HEK293 (cell line): Measurements from ENCODE around the gene PKLR.

Experiments used
- CTCF ChIA-PET: fragments of 350-600 bp; formaldehyde crosslinking; extraction: SDS; loops from one replicate; lab custom pipeline; 2021; ENCODE audit warnings: antibody characterized with exemption; lab: Yijun Ruan, JAX
- POLR2A ChIA-PET: fragments of 300-600 bp; formaldehyde crosslinking; extraction: SDS; loops from one replicate; lab custom pipeline; 2020; ENCODE audit warnings: antibody characterized with exemption, inconsistent platforms; lab: Yijun Ruan, JAX
- H3K27ac ChIP-seq: fragments of 200-500 bp; sonication (Bioruptor generic); 2 replicates; pipeline ENCODE4 v1.5.1; 2014; ENCODE audit warnings: low read depth, low read length, control low read depth, inconsistent platforms; ENCODE audit errors: extremely low read depth
- H3K36me3 ChIP-seq, 2 experiments: fragments of 200-500 bp in 1 of 2; sonication (Bioruptor generic) in 1 of 2; 1 replicate in 1 of 2; 2 replicates in 1 of 2; pipeline ENCODE4 v1.5.1; 2014 to 2017; ENCODE audit warnings: inconsistent platforms in 2 of 2, low read length in 2 of 2; ENCODE audit not compliant: control insufficient read depth in 2 of 2, insufficient read depth in 1 of 2
- H3K4me1 ChIP-seq: fragments of 200-500 bp; sonication (Bioruptor generic); 2 replicates; pipeline ENCODE4 v1.5.1; 2014; ENCODE audit warnings: mild to moderate bottlenecking, low read length, inconsistent platforms; ENCODE audit not compliant: control insufficient read depth, insufficient read depth
- H3K4me3 ChIP-seq: 2 replicates; pipeline ENCODE4 v1.5.1; 2011; ENCODE audit warnings: low read depth, mild to moderate bottlenecking, control low read depth, low read length, moderate library complexity
- H3K9me3 ChIP-seq: fragments of 200-500 bp; sonication (Bioruptor generic); 2 replicates; pipeline ENCODE4 v1.5.1; 2014; ENCODE audit warnings: low read depth, low read length, inconsistent platforms; ENCODE audit not compliant: control insufficient read depth, insufficient read depth
- ATF2 ChIP-seq: fragments of 450-650 bp; formaldehyde crosslinking; IDR thresholded peaks from 2 replicates; pipeline ENCODE4 v1.5.1; 2016; ENCODE audit warnings: missing biosample characterization, missing genetic modification characterization, low read depth
- KLF7 ChIP-seq: fragments of 450-650 bp; formaldehyde crosslinking; IDR thresholded peaks from 2 replicates; pipeline ENCODE4 v1.5.1; 2016; ENCODE audit warnings: missing biosample characterization, missing genetic modification characterization, borderline replicate concordance
- PRDM10 ChIP-seq: fragments of 450-650 bp; formaldehyde crosslinking; IDR thresholded peaks from 2 replicates; pipeline ENCODE4 v1.5.1; 2016; ENCODE audit warnings: missing biosample characterization, missing genetic modification characterization
- SCRT2 ChIP-seq: fragments of 450-650 bp; formaldehyde crosslinking; IDR thresholded peaks from 2 replicates; pipeline ENCODE4 v1.5.1; 2016; ENCODE audit warnings: missing biosample characterization, missing genetic modification characterization
- WT1 ChIP-seq: fragments of 450-650 bp; formaldehyde crosslinking; IDR thresholded peaks from 2 replicates; pipeline ENCODE4 v1.5.1; 2016; ENCODE audit warnings: missing biosample characterization, missing genetic modification characterization
- ZFP69B ChIP-seq: fragments of 450-650 bp; formaldehyde crosslinking; IDR thresholded peaks from 2 replicates; pipeline ENCODE4 v1.5.1; 2016; ENCODE audit warnings: missing biosample characterization, missing genetic modification characterization
- ZNF112 ChIP-seq: fragments of 450-650 bp; formaldehyde crosslinking; IDR thresholded peaks from 2 replicates; pipeline ENCODE4 v1.5.0; 2017; ENCODE audit warnings: missing biosample characterization, missing genetic modification characterization
- ZNF169 ChIP-seq: fragments of 450-650 bp; formaldehyde crosslinking; IDR thresholded peaks from 2 replicates; pipeline ENCODE4 v1.5.1; 2016; ENCODE audit warnings: missing biosample characterization, missing genetic modification characterization
- ZNF391 ChIP-seq: fragments of 450-650 bp; formaldehyde crosslinking; IDR thresholded peaks from 2 replicates; pipeline ENCODE4 v1.5.1; 2016; ENCODE audit warnings: low read depth, missing biosample characterization, missing genetic modification characterization, borderline replicate concordance
- ZNF398 ChIP-seq: fragments of 450-650 bp; formaldehyde crosslinking; IDR thresholded peaks from 2 replicates; pipeline ENCODE4 v1.5.1; 2017; ENCODE audit warnings: missing biosample characterization, missing genetic modification characterization
- ZNF426 ChIP-seq: fragments of 450-650 bp; formaldehyde crosslinking; IDR thresholded peaks from 2 replicates; pipeline ENCODE4 v1.5.1; 2017; ENCODE audit warnings: missing biosample characterization, missing genetic modification characterization, mild to moderate bottlenecking, inconsistent platforms, moderate library complexity
- ZNF510 ChIP-seq: fragments of 450-650 bp; formaldehyde crosslinking; IDR thresholded peaks from 2 replicates; pipeline ENCODE4 v1.5.1; 2018; ENCODE audit warnings: mild to moderate bottlenecking, missing genetic modification characterization, missing biosample characterization; ENCODE audit not compliant: insufficient replicate concordance
- ZNF623 ChIP-seq: fragments of 450-650 bp; formaldehyde crosslinking; IDR thresholded peaks from 2 replicates; pipeline ENCODE4 v1.5.1; 2016; ENCODE audit warnings: missing biosample characterization, missing genetic modification characterization
- ZNF629 ChIP-seq: fragments of 450-650 bp; formaldehyde crosslinking; IDR thresholded peaks from 2 replicates; pipeline ENCODE4 v1.5.1; 2017; ENCODE audit warnings: missing biosample characterization, missing genetic modification characterization
- ZNF670 ChIP-seq: fragments of 450-650 bp; formaldehyde crosslinking; IDR thresholded peaks from 2 replicates; pipeline ENCODE4 v1.5.1; 2016; ENCODE audit warnings: missing biosample characterization, missing genetic modification characterization, low read depth
- ZNF776 ChIP-seq: fragments of 450-650 bp; formaldehyde crosslinking; IDR thresholded peaks from 2 replicates; pipeline ENCODE4 v1.5.0; 2017; ENCODE audit warnings: missing biosample characterization, missing genetic modification characterization, borderline replicate concordance
- ZNF792 ChIP-seq: fragments of 450-650 bp; formaldehyde crosslinking; IDR thresholded peaks from 2 replicates; pipeline ENCODE4 v1.5.1; 2016; ENCODE audit warnings: missing biosample characterization, missing genetic modification characterization
- ZNF837 ChIP-seq: fragments of 450-650 bp; formaldehyde crosslinking; IDR thresholded peaks from 2 replicates; pipeline ENCODE4 v1.5.1; 2016; ENCODE audit warnings: missing biosample characterization, missing genetic modification characterization
- ZSCAN16 ChIP-seq: fragments of 450-650 bp; formaldehyde crosslinking; IDR thresholded peaks from 2 replicates; pipeline ENCODE4 v1.5.1; 2016; ENCODE audit warnings: missing biosample characterization, missing genetic modification characterization
- ZSCAN23 ChIP-seq: fragments of 450-650 bp; formaldehyde crosslinking; IDR thresholded peaks from 2 replicates; pipeline ENCODE4 v1.5.1; 2016; ENCODE audit warnings: missing biosample characterization, missing genetic modification characterization

The PKLR gene

GRCh38 chr1:155342842-155343241 lies 41.6 kb upstream of the PKLR start:
- TF ChIP-seq ZSCAN23 (tag by site-specific recombination), result no peak
- peak; percentile 37; the same call in 1 of the 2 replicates for TF ChIP-seq ZNF398 (tag by site-specific recombination)
- 0 out of 2 replicates have a peak, but pooled peaks have one; percentile 22 for TF ChIP-seq SCRT2 (tag by site-specific recombination)
- TF ChIP-seq ZNF776 (tag by site-specific recombination), result no peak
- TF ChIP-seq ATF2 (tag by site-specific recombination), result peak; percentile 34; the same call in 1 of the 2 replicates
- no peak for TF ChIP-seq PRDM10 (tag by site-specific recombination)
- TF ChIP-seq ZNF792, result no peak
- ChIA-PET CTCF (interaction anchor here (0.9 kb wide), 1 partner anchor 92 kb away, joined by 3 read pairs; no protein-coding TSS in a partner anchor), POLR2A (interaction anchor here (0.6 to 0.9 kb wide), 3 partner anchors 12 to 69 kb away, joined by 3 to 5 read pairs (median 3); partner anchors contain the start of gene CLK2)
- no peak overlapping the region for H3K27ac ChIP-seq
- H3K36me3 ChIP-seq, result peaks cover 36 to 88% of the 10 kb centered on the region in 2 experiments
- H3K4me3 ChIP-seq, result no peak overlapping the region
- H3K9me3 ChIP-seq, result no peaks in the 10 kb centered on the region
- no peaks in the 10 kb centered on the region for H3K4me1 ChIP-seq

- ChIA-PET CTCF (interaction anchor here (1.2 kb wide), 1 partner anchor 15 kb away, joined by 3 read pairs; no protein-coding TSS in a partner anchor), POLR2A (interaction anchor here (0.5 kb wide), 1 partner anchor 90 kb away, joined by 4 read pairs; no protein-coding TSS in a partner anchor)
- no peaks in the 10 kb centered on the region for H3K9me3 ChIP-seq
- H3K36me3 ChIP-seq, result peaks cover 27 to 83% of the 10 kb centered on the region in 2 experiments
- no peak overlapping the region for H3K27ac ChIP-seq
- H3K4me3 ChIP-seq, result no peak overlapping the region
- no peaks in the 10 kb centered on the region for H3K4me1 ChIP-seq
- TF ChIP-seq ZFP69B (tag by site-specific recombination) (no peak), KLF7 (tag by site-specific recombination) (no peak), ZNF112 (tag by site-specific recombination) (no peak), ZSCAN16 (no peak), ZNF426 (tag by site-specific recombination) (no peak), ZNF670 (tag by site-specific recombination) (no peak), ZNF837 (tag by site-specific recombination) (no peak), ZNF629 (tag by site-specific recombination) (peak; percentile 45), WT1 (tag by site-specific recombination) (no peak), ZNF623 (tag by site-specific recombination) (no peak), PRDM10 (tag by site-specific recombination) (no peak), ZNF391 (tag by site-specific recombination) (no peak), ZNF510 (tag by site-specific recombination) (no peak), ATF2 (tag by site-specific recombination) (peak; percentile 60; the same call in 1 of the 2 replicates), ZNF169 (tag by site-specific recombination) (no peak)
Observed at GRCh38 chr1:155339515-155340097, 38.4 kb upstream of the PKLR start.
